ENCODE data around the gene FLNB.

FLNB gene

DNA sequence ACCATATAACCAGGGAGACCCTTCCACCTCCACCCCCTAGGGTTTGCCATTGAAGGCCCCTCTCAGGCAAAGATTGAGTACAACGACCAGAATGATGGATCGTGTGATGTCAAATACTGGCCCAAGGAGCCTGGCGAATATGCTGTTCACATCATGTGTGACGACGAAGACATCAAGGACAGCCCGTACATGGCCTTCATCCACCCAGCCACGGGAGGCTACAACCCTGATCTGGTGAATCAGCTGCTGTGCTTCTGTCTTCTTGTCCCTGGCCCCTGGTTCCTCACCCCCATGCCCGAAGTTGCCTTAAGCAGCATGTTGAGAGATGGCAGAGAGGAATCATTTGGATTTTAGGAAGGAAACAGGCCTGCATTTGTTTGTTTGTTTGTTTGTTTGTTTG, 98.4 kb downstream of the FLNB start:
- DNase-seq (ENCODE audit: low spot score) = no peak

DNA sequence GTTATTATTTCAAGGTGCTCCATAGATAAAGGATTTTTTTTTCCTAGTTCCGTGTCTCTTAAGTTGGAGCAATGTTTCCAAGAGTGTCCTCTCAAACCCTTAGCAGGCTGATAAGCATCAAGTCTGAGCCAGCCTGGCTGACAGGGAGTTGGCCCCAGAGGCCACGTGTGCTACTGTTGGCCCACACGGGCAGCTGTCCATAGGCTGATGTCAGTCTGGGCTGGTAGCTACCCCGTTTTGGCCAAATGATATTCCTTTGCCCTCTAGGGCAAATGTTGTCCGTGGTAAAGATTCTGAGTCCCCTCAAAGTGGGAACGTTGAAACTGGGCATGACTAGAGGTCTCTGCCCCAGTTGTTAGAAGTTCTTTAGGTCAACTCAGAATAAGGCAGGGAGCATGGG, 99.4 kb downstream of the FLNB start:
- no peak for DNase-seq (ENCODE audit: low spot score)

DNA sequence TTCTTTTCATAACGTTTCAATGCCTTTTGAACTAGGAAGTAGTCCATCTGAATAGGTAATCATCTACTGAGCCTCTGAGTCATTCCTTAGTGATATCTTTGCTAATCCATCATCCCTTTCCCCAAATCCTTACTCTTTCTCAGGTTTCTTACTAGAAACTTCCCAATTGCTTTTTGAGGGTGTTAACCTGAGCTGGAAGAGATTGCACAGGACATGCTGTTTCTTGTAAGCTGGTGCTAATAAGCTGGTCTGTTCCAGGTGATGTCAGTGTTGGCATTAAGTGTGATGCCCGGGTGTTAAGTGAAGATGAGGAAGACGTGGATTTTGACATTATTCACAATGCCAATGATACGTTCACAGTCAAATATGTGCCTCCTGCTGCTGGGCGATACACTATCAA, 101.5 kb downstream of the FLNB start:
- no peak for DNase-seq (ENCODE audit: low spot score)

DNA sequence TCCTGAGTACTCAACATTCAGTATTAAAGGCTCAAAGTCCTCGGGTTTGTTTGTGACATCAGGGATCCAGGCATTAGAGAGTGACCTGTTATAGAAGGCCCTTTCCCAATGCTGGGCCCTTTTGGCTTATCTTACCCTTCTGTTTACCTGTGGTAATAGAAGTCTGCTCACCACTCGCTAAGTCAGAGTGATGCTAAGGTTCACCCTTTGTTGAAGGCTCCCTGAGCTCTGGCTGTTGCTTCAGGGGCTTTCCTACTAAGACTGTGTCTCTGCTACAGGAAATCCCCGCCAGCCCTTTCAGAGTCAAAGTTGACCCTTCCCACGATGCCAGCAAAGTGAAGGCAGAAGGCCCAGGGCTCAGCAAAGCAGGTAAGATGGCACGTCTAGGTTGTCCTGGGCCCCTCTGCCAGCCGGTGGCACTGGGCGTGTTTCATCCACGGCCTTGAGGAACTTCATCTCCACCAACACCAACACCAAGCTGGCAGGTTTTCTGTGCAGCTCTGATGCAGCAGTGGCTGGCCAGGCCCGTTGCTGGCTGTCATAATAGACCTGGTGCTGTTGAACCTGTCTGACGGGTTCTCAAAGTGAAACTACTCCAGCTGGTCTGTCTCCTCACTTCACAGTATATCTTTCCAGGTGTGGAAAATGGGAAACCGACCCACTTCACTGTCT, 103.4 kb downstream of the FLNB start:
- no peak for DNase-seq (ENCODE audit: low spot score)

DNA sequence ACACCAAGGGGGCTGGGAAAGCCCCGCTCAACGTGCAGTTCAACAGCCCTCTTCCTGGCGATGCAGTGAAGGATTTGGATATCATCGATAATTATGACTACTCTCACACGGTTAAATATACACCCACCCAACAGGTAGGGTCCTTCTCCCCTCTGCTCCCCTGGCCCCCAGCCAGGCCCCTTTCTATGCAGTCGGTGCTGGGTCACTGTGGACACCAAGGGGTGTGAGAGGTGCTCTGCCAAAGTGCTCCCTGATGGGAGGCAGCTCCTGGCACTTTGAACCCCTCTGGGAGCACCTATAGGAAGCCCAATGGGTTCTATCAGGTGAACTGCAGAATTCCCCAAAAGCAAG, 103.9 kb downstream of the FLNB start:
- DNase-seq (ENCODE audit: low spot score) = no peak

DNA sequence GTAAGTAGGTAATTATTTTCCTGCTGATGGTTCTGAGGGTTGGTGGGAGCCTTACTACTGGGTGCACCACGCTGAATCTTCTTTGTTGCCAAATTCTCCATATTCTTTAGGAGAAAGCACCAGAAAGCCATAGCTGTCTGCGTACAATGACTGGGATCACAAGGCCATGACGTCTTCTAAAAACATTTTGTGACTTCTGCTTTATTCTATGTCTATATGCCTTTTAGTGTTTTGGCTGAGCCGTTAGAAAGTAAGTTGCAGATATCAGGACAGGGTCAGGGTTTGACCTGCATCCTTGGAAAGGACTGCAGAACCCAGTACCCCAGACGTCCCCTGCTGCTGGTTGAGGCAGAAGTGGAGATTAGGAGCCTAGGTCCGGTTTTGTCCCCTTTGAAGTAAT, 107.0 kb downstream of the FLNB start:
- DNase-seq (ENCODE audit: low spot score) = no peak

DNA sequence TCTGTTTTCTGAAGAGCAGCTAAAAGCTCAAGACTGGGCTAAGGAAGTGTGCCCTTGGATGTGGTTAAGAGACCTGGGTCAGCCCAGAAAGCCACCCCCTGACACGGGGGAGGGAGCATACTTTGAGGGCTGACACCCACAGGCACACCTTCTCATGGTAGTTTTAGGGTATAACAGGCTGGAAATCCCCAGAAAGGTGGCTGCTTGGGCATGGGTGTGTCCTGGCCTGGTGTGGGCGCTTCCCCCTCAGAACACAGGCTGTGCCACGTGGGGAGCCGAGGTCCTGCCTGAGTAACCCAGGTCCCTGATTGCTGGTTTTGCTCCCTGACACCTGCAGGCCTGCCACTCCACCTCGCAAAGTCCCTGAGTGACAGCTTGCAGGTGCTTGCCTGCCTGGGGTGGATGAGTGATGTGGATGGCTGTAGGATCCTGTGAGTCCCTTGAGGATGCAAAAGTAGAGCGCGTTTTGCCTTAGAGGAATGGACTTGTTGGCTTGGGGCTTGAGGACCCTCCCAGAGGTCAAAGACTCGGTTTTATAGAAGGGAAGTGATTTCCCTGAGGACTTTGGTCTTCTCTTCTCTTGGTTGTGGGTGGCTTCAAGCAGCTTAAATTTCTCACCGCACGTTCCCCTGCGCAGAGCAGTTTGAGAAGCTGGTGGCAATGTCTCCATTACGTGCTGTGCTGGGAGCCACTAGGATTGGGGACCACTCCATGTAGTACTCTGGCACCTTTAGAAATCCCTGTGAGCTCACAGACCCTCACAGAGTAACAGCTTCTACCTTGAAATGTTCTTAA, 108.1 kb downstream of the FLNB start:
- DNase-seq (ENCODE audit: low spot score) = peak; percentile 7

DNA sequence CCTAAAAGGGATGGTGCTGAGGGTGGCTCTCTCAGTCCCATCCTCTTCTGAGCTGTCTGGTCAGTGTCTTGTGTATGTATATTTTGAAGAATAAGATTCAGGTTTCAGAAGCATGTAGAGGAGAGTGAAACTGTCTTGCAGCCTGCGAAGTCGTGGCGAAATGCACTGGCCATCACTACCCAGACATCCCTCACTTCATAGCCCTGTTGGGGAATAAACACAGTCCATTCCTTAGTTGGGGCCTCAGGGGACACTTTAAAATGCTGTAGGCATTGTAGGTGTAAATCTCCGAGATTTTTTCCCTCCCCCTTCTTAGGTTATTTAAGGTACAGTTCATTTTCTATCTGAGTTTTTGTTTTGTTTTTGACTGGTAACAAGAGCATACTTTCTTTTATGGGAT, 108.8 kb downstream of the FLNB start:
- DNase-seq (ENCODE audit: low spot score) = no peak

DNA sequence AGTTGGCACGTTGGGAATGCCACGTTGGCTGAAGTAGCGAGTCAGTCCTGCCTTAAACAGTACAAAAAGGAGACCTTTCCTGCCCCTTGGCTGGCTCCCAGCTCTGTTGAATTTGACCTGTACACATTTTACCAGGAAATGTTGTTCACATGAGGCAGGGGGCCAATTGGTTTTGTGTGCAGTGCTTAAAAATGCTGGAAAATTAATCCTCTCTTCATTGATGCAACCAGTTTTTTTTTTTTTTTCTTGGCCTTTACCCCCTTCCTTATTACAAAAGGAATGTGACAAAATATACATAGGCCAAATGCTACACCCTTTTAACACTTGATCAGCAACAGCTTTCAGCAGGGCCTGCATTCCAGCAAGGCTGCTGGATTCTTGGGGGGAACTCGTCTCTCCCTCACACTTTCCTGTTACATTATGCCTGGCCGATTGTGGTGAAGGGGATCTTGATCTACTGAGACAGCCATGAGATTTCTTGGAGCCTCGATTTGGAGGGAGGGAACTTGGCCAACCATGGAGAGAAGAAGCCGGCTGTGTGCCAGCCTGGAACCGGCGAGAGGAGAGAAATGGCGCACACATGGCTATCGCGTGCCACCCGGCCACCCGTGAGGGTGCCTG, 109.4 kb downstream of the FLNB start:
- DNase-seq (ENCODE audit: low spot score) = no peak

DNA sequence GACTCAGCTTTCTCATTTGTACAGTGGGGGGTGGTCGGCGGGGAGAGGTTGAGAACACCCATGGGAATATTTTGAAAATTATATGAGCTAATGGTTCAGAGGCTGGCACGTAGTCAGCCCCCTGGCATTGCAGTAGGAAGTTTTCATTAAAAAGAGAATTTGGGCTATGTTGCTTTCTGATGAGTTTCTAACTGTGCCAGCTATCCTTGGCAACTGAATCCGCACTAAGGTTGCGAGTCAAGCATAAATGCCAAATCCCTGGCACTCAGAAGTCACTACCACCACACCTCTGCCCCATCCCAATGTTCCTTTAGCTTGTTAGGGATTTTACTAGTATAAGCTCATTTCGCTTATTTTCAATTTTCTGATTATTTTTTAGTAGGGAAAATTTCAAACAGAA, 111.0 kb downstream of the FLNB start:
- no peak for DNase-seq (ENCODE audit: low spot score)

DNA sequence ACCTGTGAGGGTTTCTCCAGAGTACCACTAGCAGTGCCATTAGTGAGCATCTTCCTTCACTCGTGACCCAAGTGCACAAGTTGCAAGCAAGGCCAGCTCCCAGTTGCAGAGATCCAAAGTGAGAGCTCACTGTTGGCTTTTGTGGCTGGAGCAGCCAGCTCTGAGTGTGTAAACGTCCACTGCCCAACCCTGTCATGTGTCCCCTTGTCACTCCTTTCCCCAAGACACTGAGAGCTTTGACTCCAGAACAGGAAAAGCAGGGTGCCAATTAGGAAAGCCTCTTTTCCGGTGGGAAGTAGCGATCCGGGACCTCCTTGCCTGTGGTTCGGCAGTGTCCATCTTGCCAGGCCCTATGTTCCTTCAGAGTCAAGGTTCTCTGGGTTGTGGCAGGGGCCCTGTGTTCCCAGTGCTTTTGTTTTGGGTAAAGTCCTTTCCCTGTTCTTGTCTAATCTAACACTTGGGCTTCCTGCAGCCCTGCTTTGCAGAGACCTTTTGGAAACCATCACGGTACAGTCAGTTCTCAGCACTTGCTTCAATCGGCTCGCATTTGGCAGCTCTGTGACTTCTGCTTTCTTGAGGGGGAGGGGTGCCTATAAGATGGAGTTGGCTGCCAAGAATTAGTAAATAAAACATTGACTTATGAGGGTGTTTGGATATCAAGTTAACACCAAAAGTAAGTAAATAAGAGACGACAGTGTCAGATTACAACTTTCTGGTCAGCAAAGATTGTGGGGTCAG, 112.0 kb downstream of the FLNB start:
- DNase-seq (ENCODE audit: low spot score) = no peak

DNA sequence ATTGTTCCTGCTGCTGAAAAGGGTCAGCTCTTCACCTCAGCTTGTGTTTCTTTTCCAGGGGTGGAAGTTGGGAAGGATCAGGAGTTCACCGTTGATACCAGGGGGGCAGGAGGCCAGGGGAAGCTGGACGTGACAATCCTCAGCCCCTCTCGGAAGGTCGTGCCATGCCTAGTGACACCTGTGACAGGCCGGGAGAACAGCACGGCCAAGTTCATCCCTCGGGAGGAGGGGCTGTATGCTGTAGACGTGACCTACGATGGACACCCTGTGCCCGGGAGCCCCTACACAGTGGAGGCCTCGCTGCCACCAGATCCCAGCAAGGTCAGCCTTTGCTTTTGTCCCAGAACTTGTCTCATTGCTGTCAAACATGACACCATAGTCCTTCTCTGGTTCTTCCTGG, 113.0 kb downstream of the FLNB start:
- no peak for DNase-seq (ENCODE audit: low spot score)

DNA sequence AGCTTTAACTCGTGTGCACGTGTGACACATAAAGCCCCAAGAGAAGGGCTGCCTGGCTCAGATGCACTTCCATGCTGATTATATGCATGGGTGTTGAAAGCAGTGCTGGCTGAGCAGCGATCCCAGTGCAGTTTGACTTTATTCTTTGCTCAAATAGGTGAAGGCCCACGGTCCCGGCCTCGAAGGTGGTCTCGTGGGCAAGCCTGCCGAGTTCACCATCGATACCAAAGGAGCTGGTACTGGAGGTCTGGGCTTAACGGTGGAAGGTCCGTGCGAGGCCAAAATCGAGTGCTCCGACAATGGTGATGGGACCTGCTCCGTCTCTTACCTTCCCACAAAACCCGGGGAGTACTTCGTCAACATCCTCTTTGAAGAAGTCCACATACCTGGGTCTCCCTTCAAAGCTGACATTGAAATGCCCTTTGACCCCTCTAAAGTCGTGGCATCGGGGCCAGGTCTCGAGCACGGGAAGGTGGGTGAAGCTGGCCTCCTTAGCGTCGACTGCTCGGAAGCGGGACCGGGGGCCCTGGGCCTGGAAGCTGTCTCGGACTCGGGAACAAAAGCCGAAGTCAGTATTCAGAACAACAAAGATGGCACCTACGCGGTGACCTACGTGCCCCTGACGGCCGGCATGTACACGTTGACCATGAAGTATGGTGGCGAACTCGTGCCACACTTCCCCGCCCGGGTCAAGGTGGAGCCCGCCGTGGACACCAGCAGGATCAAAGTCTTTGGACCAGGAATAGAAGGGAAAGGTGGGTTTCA, 114.9 kb downstream of the FLNB start:
- DNase-seq (ENCODE audit: low spot score) = no peak

DNA sequence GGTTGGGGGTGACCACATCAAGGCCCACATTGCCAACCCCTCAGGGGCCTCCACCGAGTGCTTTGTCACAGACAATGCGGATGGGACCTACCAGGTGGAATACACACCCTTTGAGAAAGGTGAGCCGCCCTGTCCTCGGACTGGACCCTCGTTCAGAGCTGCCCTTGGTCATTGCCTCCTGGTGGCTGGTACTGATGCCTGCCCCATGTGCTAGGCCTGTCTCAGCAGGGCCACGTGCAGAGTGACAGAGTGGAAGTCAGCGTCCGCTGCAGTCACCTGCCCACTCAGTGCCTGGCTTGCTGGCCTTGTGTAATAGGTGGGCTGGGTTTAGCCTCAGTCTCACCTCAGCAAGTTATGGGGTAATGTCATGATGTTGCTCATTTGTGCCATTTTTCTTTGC, 116.2 kb downstream of the FLNB start:
- DNase-seq (ENCODE audit: low spot score) = no peak

DNA sequence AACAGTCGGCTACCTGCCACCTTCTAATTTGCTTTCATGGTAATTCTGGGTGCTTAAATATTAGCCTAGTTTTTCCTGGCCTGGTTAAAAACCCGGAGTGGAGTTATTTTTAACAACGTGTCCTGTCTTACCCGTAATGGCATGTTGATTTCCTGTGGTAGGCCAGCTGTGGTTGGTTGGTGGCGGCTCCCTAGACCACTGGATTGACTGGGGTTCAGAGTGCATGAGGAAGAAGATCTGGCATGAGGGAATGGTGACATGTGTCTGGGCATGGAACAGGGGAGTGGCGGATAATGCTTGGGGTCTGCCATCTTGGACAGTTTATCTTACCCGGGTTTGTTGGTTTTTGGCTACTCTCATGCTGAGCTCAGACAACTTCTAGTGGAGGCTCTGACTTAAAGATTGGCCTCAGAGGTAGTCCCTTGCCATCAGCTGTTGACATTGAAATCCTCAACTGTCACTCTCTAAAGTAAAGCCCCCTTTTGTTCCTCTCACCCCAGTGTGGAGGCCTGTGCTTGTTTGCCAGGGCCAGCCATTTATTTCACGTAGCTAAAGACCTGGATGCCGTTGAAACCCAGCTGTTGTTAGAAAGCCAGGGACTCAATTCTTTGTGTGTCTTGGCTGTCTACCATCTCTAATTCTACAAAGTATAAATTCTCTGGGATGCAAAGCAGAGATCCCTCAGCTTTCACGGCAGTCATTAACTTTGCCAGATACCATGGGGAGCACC, 121.0 kb downstream of the FLNB start:
- DNase-seq (ENCODE audit: low spot score) = no peak

DNA sequence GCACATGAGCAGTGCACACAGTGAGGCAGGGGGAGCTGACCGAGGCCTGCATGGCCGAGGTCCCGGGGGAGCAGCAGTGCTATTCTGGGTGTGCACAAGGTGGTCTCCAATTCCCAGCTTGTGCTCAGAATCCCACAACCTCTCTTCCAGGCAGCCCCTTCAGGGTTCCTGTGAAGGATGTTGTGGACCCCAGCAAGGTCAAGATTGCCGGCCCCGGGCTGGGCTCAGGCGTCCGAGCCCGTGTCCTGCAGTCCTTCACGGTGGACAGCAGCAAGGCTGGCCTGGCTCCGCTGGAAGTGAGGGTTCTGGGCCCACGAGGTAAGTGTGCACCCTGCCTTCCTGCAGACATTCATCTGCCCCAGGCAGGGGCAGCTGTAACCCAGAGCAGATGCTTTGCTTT, 122.4 kb downstream of the FLNB start:
- DNase-seq (ENCODE audit: low spot score) = no peak

DNA sequence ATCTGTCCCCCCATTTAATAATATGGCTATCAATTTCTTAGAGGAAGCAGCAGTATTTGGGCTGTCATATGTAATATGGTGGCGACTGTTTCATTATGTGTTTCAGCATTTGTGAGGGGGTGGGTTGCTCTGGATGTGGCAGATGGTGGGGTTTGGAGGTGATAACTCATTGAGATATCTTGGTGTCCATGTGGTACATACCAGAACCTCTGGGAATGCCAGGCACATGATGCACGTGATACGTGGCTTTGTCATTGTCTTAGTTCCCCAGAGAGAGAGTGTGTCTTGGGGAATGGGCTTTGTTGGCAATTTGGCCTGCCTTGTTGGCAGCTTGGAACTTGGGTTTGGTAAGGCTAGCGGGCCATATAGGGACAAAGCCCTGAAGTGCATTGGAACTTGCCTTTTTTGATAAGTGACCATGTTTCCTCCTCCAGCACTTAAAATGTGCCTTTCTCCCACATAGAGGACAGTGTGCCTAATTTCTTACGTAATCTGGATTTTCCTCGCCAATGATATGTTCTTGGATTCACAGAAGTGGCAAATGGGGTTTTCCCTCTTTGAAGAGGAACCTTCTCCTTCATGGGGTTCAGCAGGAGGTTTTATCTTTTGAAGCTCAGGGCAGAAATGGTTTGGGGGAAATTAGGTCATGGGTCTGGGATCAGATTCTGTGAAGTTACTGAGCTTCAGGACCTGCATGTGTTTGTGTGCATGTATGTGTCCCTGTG, 123.0 kb downstream of the FLNB start:
- no peak for DNase-seq (ENCODE audit: low spot score)

DNA sequence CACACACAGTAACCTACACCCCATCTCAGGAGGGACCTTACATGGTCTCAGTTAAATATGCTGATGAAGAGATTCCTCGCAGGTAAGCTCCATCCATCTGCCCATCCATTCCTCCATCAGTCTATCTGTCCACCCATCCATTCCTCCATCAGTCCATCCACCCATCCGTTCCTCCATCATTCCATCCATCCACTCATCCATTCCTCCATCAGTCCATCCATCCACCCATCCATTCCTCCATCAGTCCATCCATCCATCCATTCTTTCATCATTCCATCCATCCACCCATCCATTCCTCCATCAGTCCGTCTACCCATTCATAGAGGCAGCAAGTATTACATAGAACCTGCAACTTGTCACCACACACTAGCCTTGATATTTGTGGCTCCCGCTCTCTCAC, 124.6 kb downstream of the FLNB start:
- DNase-seq (ENCODE audit: low spot score) = no peak

DNA sequence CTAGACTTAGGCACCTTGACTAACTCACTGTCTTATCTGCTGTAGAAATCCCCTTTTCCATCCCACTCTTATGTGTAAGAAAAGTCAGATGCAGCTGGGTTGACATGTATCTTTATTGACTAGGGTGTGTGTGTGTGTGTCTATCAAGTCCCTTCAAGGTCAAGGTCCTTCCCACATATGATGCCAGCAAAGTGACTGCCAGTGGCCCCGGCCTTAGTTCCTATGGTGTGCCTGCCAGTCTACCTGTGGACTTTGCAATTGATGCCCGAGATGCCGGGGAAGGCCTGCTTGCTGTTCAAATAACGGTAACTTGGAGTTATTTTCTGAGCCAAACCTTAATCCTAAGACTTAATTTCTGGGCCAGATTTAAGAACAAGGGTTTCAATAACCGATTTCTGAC, 126.2 kb downstream of the FLNB start:
- no peak for DNase-seq (ENCODE audit: low spot score)

DNA sequence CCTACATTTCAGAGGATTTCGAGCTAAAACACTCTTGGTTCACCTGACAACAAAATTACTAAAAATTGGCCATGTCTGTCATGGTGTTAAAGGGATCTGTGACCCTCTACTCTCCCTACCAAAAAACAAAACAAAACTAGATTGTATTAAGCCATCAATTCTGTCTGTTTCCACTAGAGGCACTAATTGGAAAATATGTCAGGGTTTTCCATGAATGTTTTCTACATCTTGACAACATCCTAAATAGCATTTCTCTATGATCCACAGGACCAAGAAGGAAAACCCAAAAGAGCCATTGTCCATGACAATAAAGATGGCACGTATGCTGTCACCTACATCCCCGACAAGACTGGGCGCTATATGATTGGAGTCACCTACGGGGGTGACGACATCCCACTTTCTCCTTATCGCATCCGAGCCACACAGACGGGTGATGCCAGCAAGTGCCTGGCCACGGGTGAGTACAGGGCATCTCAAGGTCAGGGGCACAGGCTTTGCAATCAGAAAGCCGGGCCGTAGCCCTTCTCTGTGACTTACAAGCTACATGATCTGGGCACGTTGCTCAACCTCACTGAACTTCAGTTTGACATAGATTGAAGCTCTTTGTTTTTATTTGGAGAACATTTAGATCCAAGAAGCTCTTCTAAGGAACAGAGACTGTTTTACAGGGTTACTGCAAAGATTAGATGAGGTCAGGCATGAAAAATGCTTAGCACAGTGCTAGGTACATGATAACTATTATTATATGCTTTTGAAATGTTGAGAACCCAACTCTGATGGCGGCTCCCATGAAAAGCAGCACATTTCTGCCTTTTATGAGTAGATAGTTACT, 127.7 kb downstream of the FLNB start:
- DNase-seq (ENCODE audit: low spot score) = no peak

All from NAMALWA (cell line).